ENCODE results near the gene MARCHF5.
"Not testable (repeated sequence)": the region's sequence is repeated elsewhere in the genome, so short reads cannot be mapped to it uniquely, and the experiment has no call there.

The MARCHF5 gene

DNA sequence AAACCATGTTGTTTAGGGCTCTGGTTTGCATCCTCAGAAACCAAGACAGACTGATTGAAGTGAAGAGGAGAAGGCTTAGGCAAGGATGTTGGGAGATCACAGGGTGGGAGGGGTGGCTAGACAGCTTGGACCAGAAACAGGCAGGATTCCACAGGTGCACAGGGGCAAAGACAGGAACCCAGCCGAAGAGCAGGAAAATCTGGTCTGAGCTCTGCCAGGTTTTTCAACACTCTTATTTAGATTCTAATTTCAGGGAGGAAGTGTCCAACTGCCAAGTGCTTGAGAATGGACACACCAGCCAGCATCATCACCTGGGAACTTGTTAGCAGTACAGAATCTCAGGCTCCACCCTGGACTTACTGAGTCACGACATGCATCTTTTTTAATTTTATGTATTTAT, 93.8 kb downstream of the MARCHF5 start:
- TF ChIP-seq, protein P1, sequence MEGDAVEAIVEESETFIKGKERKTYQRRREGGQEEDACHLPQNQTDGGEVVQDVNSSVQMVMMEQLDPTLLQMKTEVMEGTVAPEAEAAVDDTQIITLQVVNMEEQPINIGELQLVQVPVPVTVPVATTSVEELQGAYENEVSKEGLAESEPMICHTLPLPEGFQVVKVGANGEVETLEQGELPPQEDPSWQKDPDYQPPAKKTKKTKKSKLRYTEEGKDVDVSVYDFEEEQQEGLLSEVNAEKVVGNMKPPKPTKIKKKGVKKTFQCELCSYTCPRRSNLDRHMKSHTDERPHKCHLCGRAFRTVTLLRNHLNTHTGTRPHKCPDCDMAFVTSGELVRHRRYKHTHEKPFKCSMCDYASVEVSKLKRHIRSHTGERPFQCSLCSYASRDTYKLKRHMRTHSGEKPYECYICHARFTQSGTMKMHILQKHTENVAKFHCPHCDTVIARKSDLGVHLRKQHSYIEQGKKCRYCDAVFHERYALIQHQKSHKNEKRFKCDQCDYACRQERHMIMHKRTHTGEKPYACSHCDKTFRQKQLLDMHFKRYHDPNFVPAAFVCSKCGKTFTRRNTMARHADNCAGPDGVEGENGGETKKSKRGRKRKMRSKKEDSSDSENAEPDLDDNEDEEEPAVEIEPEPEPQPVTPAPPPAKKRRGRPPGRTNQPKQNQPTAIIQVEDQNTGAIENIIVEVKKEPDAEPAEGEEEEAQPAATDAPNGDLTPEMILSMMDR (IDR thresholded peaks at IDR 0.05; ENCODE audit: low read depth, low read length) = no peak
- DNase-seq (ENCODE audit: low read depth in 2 of 2) = no peak
- no peak overlapping the region for H3K4me3 ChIP-seq (replicated peaks in 1 of 2; ENCODE audit: low read depth in 2 of 2, low read length in 2 of 2)

DNA sequence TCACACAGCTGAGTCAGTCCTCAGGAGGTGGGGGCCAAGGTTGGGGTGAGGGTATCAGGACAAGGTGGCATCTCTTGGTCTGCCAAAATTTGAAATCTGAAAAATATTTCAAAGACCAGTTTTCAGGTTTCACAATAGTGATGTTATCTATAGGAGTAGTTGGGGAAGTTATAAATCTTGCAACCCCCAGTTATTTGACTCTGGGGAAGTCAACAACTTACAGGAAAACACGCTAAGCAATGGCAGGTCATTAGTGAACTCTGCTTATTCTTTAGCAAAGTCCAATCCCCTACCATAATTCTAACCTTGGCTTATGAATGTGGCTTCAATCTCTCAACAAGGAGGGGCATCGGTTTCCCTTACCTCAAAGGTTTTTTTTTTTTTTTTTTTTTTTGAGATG, 94.9 kb downstream of the MARCHF5 start:
- no peak overlapping the region for H3K4me3 ChIP-seq (replicated peaks in 1 of 2; ENCODE audit: low read depth in 2 of 2, low read length in 2 of 2)
- TF ChIP-seq, protein P1 (IDR thresholded peaks at IDR 0.05; ENCODE audit: low read depth, low read length) = no peak
- DNase-seq (ENCODE audit: low read depth in 2 of 2) = no peak

DNA sequence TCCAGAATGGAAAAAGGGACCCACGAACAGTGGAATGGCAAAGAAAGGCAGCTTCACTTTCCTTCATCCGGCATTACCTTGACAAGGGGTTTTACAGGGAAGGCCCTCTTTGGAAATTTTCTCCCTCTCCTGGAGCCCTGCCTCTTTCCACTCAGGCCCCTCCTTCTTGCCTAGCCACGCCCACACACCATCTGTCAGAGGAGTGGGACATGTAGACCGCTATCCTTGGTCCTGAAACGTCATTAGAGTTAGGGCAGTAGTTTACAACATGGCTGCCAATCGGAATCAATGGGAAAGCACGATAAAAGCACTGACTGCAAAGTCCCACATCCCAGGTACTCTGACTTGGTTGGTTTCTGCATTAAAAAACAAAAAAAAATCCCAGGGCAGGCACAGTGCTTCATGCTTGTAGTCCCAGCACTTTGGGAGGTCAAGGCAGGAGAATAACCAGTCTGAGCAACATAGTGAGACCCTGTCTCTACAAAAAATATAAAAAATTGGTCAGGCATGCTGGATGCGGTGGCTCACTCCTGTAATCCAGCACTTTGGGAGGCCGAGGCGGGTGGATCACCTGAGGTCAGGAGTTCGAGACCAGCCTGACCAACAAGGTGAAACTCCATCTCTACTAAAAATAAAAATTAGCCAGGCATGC, 96.4 kb downstream of the MARCHF5 start:
- peak; percentile 56 to 61 for DNase-seq (ENCODE audit: low read depth in 2 of 2)
- H3K4me3 ChIP-seq (replicated peaks in 1 of 2; ENCODE audit: low read depth in 2 of 2, low read length in 2 of 2) = no peak overlapping the region
- TF ChIP-seq, protein P1 (IDR thresholded peaks at IDR 0.05; ENCODE audit: low read depth, low read length) = no peak

DNA sequence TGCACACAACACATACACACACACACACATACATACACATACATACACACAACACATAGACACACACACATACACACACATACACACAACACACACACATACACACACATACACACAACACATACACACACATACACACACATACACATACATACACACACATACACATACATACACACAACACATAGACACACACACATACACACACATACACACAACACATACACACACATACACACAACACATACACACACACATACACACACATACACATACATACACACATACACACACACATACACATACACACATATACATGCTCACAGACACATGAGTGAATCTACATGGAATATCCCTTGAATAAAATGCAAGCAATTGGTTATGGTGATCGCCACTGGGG, 102.2 kb downstream of the MARCHF5 start:
- DNase-seq (ENCODE audit: low read depth in 2 of 2); H3K4me3 ChIP-seq (replicated peaks in 1 of 2; ENCODE audit: low read depth in 2 of 2, low read length in 2 of 2): not testable (repeated sequence)

DNA sequence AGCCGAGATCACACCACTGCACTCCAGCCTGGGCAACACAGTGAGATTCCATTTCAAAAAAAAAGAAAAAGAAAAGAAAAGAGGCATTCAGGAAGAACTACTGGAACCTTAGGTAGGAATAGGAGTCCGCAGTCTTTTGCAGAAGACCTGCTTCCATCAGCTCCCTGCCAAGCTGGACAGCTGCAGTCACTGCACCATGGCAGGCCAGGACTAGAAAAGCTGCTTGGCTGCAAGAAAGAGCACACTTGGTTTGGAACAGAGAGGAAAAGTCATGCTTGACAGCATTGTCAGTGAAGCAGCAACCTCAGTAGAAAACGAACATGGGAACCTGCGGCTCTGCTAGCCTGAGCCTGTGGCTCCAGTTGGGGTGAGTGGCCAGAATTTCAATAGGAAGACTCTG, 104.3 kb downstream of the MARCHF5 start:
- TF ChIP-seq, protein P1 (IDR thresholded peaks at IDR 0.05; ENCODE audit: low read depth, low read length) = no peak
- H3K4me3 ChIP-seq (replicated peaks in 1 of 2; ENCODE audit: low read depth in 2 of 2, low read length in 2 of 2) = no peak overlapping the region
- no peak for DNase-seq (ENCODE audit: low read depth in 2 of 2)

DNA sequence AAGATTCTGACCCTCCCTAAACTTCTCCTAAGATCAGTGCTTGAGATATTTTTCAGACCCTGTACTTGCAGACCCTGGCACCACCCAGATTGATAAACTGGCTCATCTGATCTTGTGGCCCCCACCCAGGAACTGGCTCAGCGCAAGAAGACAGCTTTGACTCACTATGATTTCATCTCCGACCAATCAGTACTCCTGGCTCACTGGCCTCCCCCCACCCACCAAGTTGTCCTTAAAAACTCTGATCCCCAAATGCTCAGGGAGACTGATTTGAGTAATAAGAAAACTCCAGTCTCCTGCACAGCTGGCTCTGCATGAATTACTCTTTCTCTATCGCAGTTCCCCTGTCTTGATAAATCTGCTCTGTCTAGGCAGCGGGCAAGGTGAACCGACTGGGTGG, 111.3 kb downstream of the MARCHF5 start:
- DNase-seq (ENCODE audit: low read depth in 2 of 2); H3K4me3 ChIP-seq (replicated peaks in 1 of 2; ENCODE audit: low read depth in 2 of 2, low read length in 2 of 2): not testable (repeated sequence)

All from cardiac fibroblast (primary cell).